Uterus (tissue), 2 donors: ENCODE measurements around the gene MAGOH.

Source experiments
- POLR2A ChIP-seq, 2 donors: fragments of 450-650 bp; IDR thresholded peaks; one replicate each; pipeline ENCODE4 v1.6.1; 2016; ENCODE audit warnings: antibody characterized with exemption in 2 of 2, mild to moderate bottlenecking in 1 of 2, moderate library complexity in 1 of 2
- TF ChIP-seq, protein P1 (sequence below), 4 experiments: fragments of 200-600 bp in 2 of 4; fragments of 450-650 bp in 2 of 4; sonication (generic) in 2 of 4; IDR thresholded peaks; one replicate each; pipeline ENCODE4 v1.5.1; 2016 to 2019; ENCODE audit warnings: antibody characterized with exemption in 4 of 4, mild to moderate bottlenecking in 2 of 4, moderate library complexity in 1 of 4

- TF ChIP-seq POLR2A (IDR thresholded peaks at IDR 0.05): no peak
- TF ChIP-seq, protein P1, sequence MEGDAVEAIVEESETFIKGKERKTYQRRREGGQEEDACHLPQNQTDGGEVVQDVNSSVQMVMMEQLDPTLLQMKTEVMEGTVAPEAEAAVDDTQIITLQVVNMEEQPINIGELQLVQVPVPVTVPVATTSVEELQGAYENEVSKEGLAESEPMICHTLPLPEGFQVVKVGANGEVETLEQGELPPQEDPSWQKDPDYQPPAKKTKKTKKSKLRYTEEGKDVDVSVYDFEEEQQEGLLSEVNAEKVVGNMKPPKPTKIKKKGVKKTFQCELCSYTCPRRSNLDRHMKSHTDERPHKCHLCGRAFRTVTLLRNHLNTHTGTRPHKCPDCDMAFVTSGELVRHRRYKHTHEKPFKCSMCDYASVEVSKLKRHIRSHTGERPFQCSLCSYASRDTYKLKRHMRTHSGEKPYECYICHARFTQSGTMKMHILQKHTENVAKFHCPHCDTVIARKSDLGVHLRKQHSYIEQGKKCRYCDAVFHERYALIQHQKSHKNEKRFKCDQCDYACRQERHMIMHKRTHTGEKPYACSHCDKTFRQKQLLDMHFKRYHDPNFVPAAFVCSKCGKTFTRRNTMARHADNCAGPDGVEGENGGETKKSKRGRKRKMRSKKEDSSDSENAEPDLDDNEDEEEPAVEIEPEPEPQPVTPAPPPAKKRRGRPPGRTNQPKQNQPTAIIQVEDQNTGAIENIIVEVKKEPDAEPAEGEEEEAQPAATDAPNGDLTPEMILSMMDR (IDR thresholded peaks at IDR 0.05): no peak
These were observed 36.3 kb upstream of the MAGOH start for GRCh38 chr1:53274541-53275185.
